IMR-90 (cell line): ENCODE data around the gene CGNL1. TPM values are rescaled to one million over a fixed set of nuclear protein-coding genes. Genes with fewer than 3 reads are reported as not detected.

Experiments
- ATAC-seq: fragments of 200-7000 bp; cut with Tn5 transposase; 2 replicates; pipeline ENCODE4 v1.9.1; 2020; ENCODE audit warnings: low read depth, mild to moderate bottlenecking, moderate library complexity
- BruUV-seq: library from RNA; stranded (reverse); fragments of 400-500 nt; replicated peaks from 2 replicates; lab custom pipeline; 2021; lab: Mats Ljungman, UMichigan
- CTCF ChIA-PET: fragments of 300-600 bp; formaldehyde crosslinking; extraction: SDS; loops from one replicate; lab custom pipeline; 2021; ENCODE audit warnings: antibody characterized with exemption; lab: Yijun Ruan, JAX
- POLR2A ChIA-PET: fragments of 300-600 bp; sonication (Branson Sonifier 250); formaldehyde crosslinking; loops from one replicate; lab custom pipeline; 2022; ENCODE audit warnings: antibody characterized with exemption; ENCODE audit not compliant: unreplicated experiment; lab: Charles Lee
- DNase-seq: peaks from one replicate; pipeline ENCODE4 v3.0.0; 2013
- H2AFZ ChIP-seq: replicated peaks from 2 replicates; pipeline ENCODE3; 2013; ENCODE audit warnings: low read length, mild to moderate bottlenecking; ENCODE audit not compliant: poor library complexity
- H2AK5ac ChIP-seq: 2 replicates; pipeline ENCODE4 v1.6.1; 2013; ENCODE audit warnings: low read depth, low read length, inconsistent platforms
- H2AK9ac ChIP-seq: replicated peaks from 2 replicates; pipeline ENCODE3; 2013; ENCODE audit warnings: mild to moderate bottlenecking, low read depth, low read length, moderate library complexity; ENCODE audit not compliant: poor library complexity
- H2BK120ac ChIP-seq: 2 replicates; pipeline ENCODE4 v1.6.1; 2013; ENCODE audit warnings: low read depth, low read length, inconsistent platforms
- H2BK15ac ChIP-seq: 3 replicates; pipeline ENCODE4 v1.6.1; 2013; ENCODE audit warnings: low read depth, low read length, inconsistent platforms
- H2BK20ac ChIP-seq: 2 replicates; pipeline ENCODE4 v1.6.1; 2013; ENCODE audit warnings: low read depth, mild to moderate bottlenecking, inconsistent platforms, low read length, moderate library complexity
- H2BK5ac ChIP-seq: 2 replicates; pipeline ENCODE4 v1.6.1; 2013; ENCODE audit warnings: mild to moderate bottlenecking, low read depth, low read length, inconsistent platforms; ENCODE audit not compliant: poor library complexity, severe bottlenecking
- H3K14ac ChIP-seq: replicated peaks from 2 replicates; pipeline ENCODE4 v1.6.1; 2013; ENCODE audit warnings: low read depth, low read length, inconsistent platforms
- H3K18ac ChIP-seq: 2 replicates; pipeline ENCODE4 v1.6.1; 2013; ENCODE audit warnings: low read depth, low read length, control low read depth
- H3K23ac ChIP-seq: 2 replicates; pipeline ENCODE4 v1.6.1; 2013; ENCODE audit warnings: low read depth, low read length, inconsistent platforms
- H3K27ac ChIP-seq: 2 replicates; pipeline ENCODE4 v1.5.1; 2013; ENCODE audit warnings: mild to moderate bottlenecking, control low read depth, low read length; ENCODE audit not compliant: insufficient read depth
- H3K27me3 ChIP-seq: 2 replicates; pipeline ENCODE4 v1.6.1; 2013; ENCODE audit warnings: low read length; ENCODE audit not compliant: control insufficient read depth, insufficient read depth
- H3K36me3 ChIP-seq: 2 replicates; pipeline ENCODE4 v1.6.1; 2013; ENCODE audit warnings: low read length, mixed read lengths; ENCODE audit not compliant: control insufficient read depth, insufficient read depth
- H3K4ac ChIP-seq: 2 replicates; pipeline ENCODE4 v1.6.1; 2013; ENCODE audit warnings: low read depth, low read length, inconsistent platforms
- H3K4me1 ChIP-seq: 2 replicates; pipeline ENCODE4 v1.6.1; 2013; ENCODE audit warnings: low read length, mixed read lengths; ENCODE audit not compliant: control insufficient read depth, insufficient read depth
- H3K4me2 ChIP-seq: 2 replicates; pipeline ENCODE4 v1.6.1; 2013; ENCODE audit warnings: low read depth, mild to moderate bottlenecking, control low read depth, low read length, moderate library complexity
- H3K4me3 ChIP-seq: 2 replicates; pipeline ENCODE4 v1.5.1; 2013; ENCODE audit warnings: low read depth, mild to moderate bottlenecking, control low read depth, low read length, moderate library complexity; ENCODE audit not compliant: insufficient read depth
- H3K56ac ChIP-seq: 2 replicates; pipeline ENCODE4 v1.6.1; 2013; ENCODE audit warnings: low read length, inconsistent platforms; ENCODE audit not compliant: insufficient read depth; ENCODE audit errors: extremely low read depth
- H3K79me1 ChIP-seq, 2 experiments: 2 replicates each; pipeline ENCODE4 v1.6.1; 2013; ENCODE audit warnings: low read length in 2 of 2, inconsistent platforms in 1 of 2, low read depth in 1 of 2
- H3K9ac ChIP-seq: 2 replicates; pipeline ENCODE4 v1.6.1; 2013; ENCODE audit warnings: low read depth, low read length, control low read depth
- H3K9me1 ChIP-seq: 2 replicates; pipeline ENCODE4 v1.6.1; 2013; ENCODE audit warnings: low read length, inconsistent platforms; ENCODE audit not compliant: insufficient read depth
- H3K9me3 ChIP-seq: 2 replicates; pipeline ENCODE4 v1.6.1; 2013; ENCODE audit warnings: low read length; ENCODE audit not compliant: control insufficient read depth, insufficient read depth
- H4K20me1 ChIP-seq: 2 replicates; pipeline ENCODE4 v1.6.1; 2013; ENCODE audit warnings: low read length, inconsistent platforms; ENCODE audit not compliant: insufficient read depth
- H4K5ac ChIP-seq: 2 replicates; pipeline ENCODE4 v1.6.1; 2013; ENCODE audit warnings: mild to moderate bottlenecking, low read depth, low read length, control low read depth
- H4K8ac ChIP-seq, 2 experiments: 2 replicates each; pipeline ENCODE4 v1.6.1; 2013; ENCODE audit warnings: low read depth in 2 of 2, low read length in 2 of 2, control low read depth in 1 of 2, inconsistent platforms in 1 of 2
- H4K91ac ChIP-seq: 2 replicates; pipeline ENCODE4 v1.6.1; 2013; ENCODE audit warnings: low read depth, low read length, inconsistent platforms; ENCODE audit not compliant: insufficient read depth
- BHLHE40 ChIP-seq: fragments of 150-350 bp; IDR thresholded peaks from 2 replicates; pipeline ENCODE4 v1.6.1; 2016; ENCODE audit warnings: mild to moderate bottlenecking, low read depth, low read length
- CEBPB ChIP-seq: IDR thresholded peaks from 2 replicates; pipeline ENCODE4 v1.6.1; 2012; ENCODE audit warnings: low read depth, low read length, improper control_type of control experiment
- CHD1 ChIP-seq: IDR thresholded peaks from 2 replicates; pipeline ENCODE4 v1.6.1; 2012; ENCODE audit warnings: low read depth, low read length, improper control_type of control experiment
- CTCF ChIP-seq: conservative IDR thresholded peaks from 2 replicates; pipeline ENCODE4 v1.5.1; 2012; ENCODE audit warnings: mild to moderate bottlenecking, low read depth, low read length, improper control_type of control experiment
- ELK1 ChIP-seq: fragments of 150-350 bp; IDR thresholded peaks from 2 replicates; pipeline ENCODE4 v1.6.1; 2016; ENCODE audit warnings: low read depth, mild to moderate bottlenecking, low read length, moderate library complexity, borderline replicate concordance
- FOS ChIP-seq: fragments of 150-350 bp; IDR thresholded peaks from 2 replicates; pipeline ENCODE4 v1.6.1; 2016; ENCODE audit warnings: low read depth, low read length
- MAFK ChIP-seq: IDR thresholded peaks from 2 replicates; pipeline ENCODE4 v1.6.1; 2012; ENCODE audit warnings: low read depth, low read length, improper control_type of control experiment
- MAZ ChIP-seq: IDR thresholded peaks from 2 replicates; pipeline ENCODE4 v1.6.1; 2012; ENCODE audit warnings: low read depth, mild to moderate bottlenecking, low read length, improper control_type of control experiment, moderate library complexity, borderline replicate concordance
- MXI1 ChIP-seq: IDR thresholded peaks from 2 replicates; pipeline ENCODE4 v1.6.1; 2012; ENCODE audit warnings: low read depth, mild to moderate bottlenecking, low read length, moderate library complexity, borderline replicate concordance
- NFE2L2 ChIP-seq: fragments of 150-350 bp; IDR thresholded peaks from 2 replicates; pipeline ENCODE4 v1.6.1; 2016; ENCODE audit warnings: low read depth, mild to moderate bottlenecking, low read length
- POLR2A ChIP-seq: IDR thresholded peaks from 2 replicates; pipeline ENCODE4 v1.6.1; 2012; ENCODE audit warnings: mild to moderate bottlenecking, low read depth, low read length
- RCOR1 ChIP-seq: IDR thresholded peaks from 2 replicates; pipeline ENCODE4 v1.6.1; 2012; ENCODE audit warnings: mild to moderate bottlenecking, low read length, improper control_type of control experiment; ENCODE audit not compliant: insufficient replicate concordance
- RFX5 ChIP-seq: IDR thresholded peaks from 2 replicates; pipeline ENCODE4 v1.8.0; 2012; ENCODE audit warnings: low read depth, mild to moderate bottlenecking, low read length, moderate library complexity
- SMC3 ChIP-seq: fragments of 150-350 bp; IDR thresholded peaks from 2 replicates; pipeline ENCODE4 v1.6.1; 2016; ENCODE audit warnings: low read depth, mild to moderate bottlenecking, antibody characterized with exemption, low read length, moderate library complexity
- USF2 ChIP-seq: fragments of 150-350 bp; IDR thresholded peaks from 2 replicates; pipeline ENCODE4 v1.6.1; 2017; ENCODE audit warnings: mild to moderate bottlenecking, antibody characterized with exemption, low read length, low read depth
- WGBS, 2 experiments: methylation state at CpG; one replicate each; pipeline versions ENCODE4 v1.1.5 to v1.1.7; 2013; ENCODE audit warnings: missing lambda C conversion rate in 2 of 2; ENCODE audit not compliant: insufficient read length in 1 of 2; ENCODE audit errors: extremely low coverage in 2 of 2; 5-methylcytosine and 5-hydroxymethylcytosine counted together
- dilution Hi-C: fragments of 300-500 bp; cut with HindIII; formaldehyde crosslinking; loops from one replicate; pipeline ENCODE4 v1.14.3; 2018; ENCODE audit warnings: low sequenced_read_pairs; ENCODE audit not compliant: unreplicated experiment
- in situ Hi-C: fragments of 300-500 bp; cut with MboI; formaldehyde crosslinking; loops from 3 replicates; pipeline ENCODE4 v1.14.3; 2019; ENCODE audit warnings: low sequenced_read_pairs, inconsistent platforms, mixed read lengths
- intact Hi-C: fragments of 100-400 bp; cut with micrococcal nuclease; formaldehyde crosslinking; loops from 2 replicates; pipeline ENCODE4 v1.10.0; 2022
- polyA plus RNA-seq, 3 experiments: library from polyadenylated mRNA; depleted of rRNA; stranded (reverse); fragments of >200 nt; gene quantifications; 2 replicates each; pipeline ENCODE4 v1.2.3, GENCODE V29; 2012; ENCODE audit warnings: low replicate concordance in 1 of 3
- total RNA-seq: library from RNA; depleted of rRNA; stranded (reverse); fragments of >200 nt; gene quantifications from 2 replicates; pipeline ENCODE4 v1.2.3, GENCODE V29; 2012

CGNL1 gene
- total and polyA plus RNA-seq, 2 of the 4 experiments (the other 2 are of a cell fraction): 0.07 to 0.18 TPM

- no peak overlapping the region for H3K27ac ChIP-seq
- no peaks in the 10 kb centered on the region for H3K9me1 ChIP-seq
- no peak overlapping the region for H3K18ac ChIP-seq
- H3K4me3 ChIP-seq: no peak overlapping the region
- no peaks in the 10 kb centered on the region for H3K79me1 ChIP-seq
- no peak overlapping the region for H2AFZ ChIP-seq
- BruUV-seq: no TSS peak
- no peak overlapping the region for H4K91ac ChIP-seq
- no peaks in the 10 kb centered on the region for H3K36me3 ChIP-seq
- no peak overlapping the region for H2BK120ac ChIP-seq
- intact Hi-C loops (no loop called here), dilution Hi-C loops (loop anchor here (25.0 kb wide), 1 partner anchor 200 kb away; no protein-coding TSS in a partner anchor), in situ Hi-C loops (loop anchor here (10.0 to 25.0 kb wide), 3 partner anchors 393 to 725 kb away; partner anchors contain the start of gene TCF12)
- no peak overlapping the region for H2AK5ac ChIP-seq
- H3K56ac ChIP-seq: no peak overlapping the region
- H2BK5ac ChIP-seq: no peak overlapping the region
- H2AK9ac ChIP-seq: no peak overlapping the region
- no peak overlapping the region for H3K23ac ChIP-seq
- no peak overlapping the region for H2BK15ac ChIP-seq
- no peaks in the 10 kb centered on the region for H4K20me1 ChIP-seq
- H3K4me2 ChIP-seq: no peak overlapping the region
- POLR2A ChIA-PET: no interaction called here
- no peaks in the 10 kb centered on the region for H3K9me3 ChIP-seq
- H3K9ac ChIP-seq: no peak overlapping the region
- no CpG with 5 or more reads among the region's 4 CpGs for WGBS, 2 experiments
- no peak overlapping the region for H4K8ac ChIP-seq
- no peak overlapping the region for H3K4ac ChIP-seq
- ATAC-seq (no peak), DNase-seq (no peak)
- TF ChIP-seq MAFK (no peak), BHLHE40 (no peak), POLR2A (no peak), FOS (no peak), MXI1 (no peak), RCOR1 (no peak), MAZ (no peak), NFE2L2 (no peak), SMC3 (no peak), USF2 (no peak), CTCF (no peak), ELK1 (no peak), RFX5 (no peak), CEBPB (no peak), CHD1 (no peak)
- peaks cover 12% of the 10 kb centered on the region for H3K27me3 ChIP-seq
- no peaks in the 10 kb centered on the region for H3K4me1 ChIP-seq
- no peak overlapping the region for H2BK20ac ChIP-seq
- no peak overlapping the region for H4K5ac ChIP-seq
- CTCF ChIA-PET: interaction anchor here (0.9 to 1.3 kb wide), 3 partner anchors 9 to 196 kb away, joined by 3 to 6 read pairs (median 4); no protein-coding TSS in a partner anchor
- no peak overlapping the region for H3K14ac ChIP-seq
Observed at GRCh38 chr15:57537488-57538264, 161.4 kb downstream of the CGNL1 start.
